Heart left ventricle (tissue), 13 donors: ENCODE data around the gene RRAGC.

Experiments used
- POLR2A ChIP-seq, 2 donors: fragments of 450-650 bp; IDR thresholded peaks; one replicate each; pipeline ENCODE4 v1.6.1; 2017; ENCODE audit warnings: antibody characterized with exemption in 2 of 2, mild to moderate bottlenecking in 2 of 2, moderate library complexity in 2 of 2
- TF ChIP-seq, protein P1 (sequence below), 12 donors: fragments of 200-600 bp; sonication (generic) in 4 of 12; IDR thresholded peaks; one replicate each; pipeline versions ENCODE4 v1.5.0 to v1.8.0; 2018 to 2022; ENCODE audit warnings: antibody characterized with exemption in 12 of 12, mild to moderate bottlenecking in 5 of 12
- donor health status: ischemic (EF 13 %, LVEDD 7.1; RV severe dilation, severe dysfunction).
- donor health status: DM: no; HTN: yes; CAD: no.
- donor health status: DM: no; HTN: no; CAD: no.
- donor health status: ischemic (EF 25% LVEDD 6.9; RV normal size, moderate dysfunction).
- donor health status: ischemic (EF 25% LVEDD 5.7; RV mildly dilated, moderate dysfunction).
- donor health status: ischemic (EF 35%, LVEDD 5.7; RV mildly dilated, moderate dysfunction).
- donor health status: nonischemic (EF 11% LVEDD 7.7; RV severe dilation, severe dysfunction).
- donor health status: DM: yes; HTN: yes; CAD: no.
- donor health status: PGD.
- donor health status: ischemic (EF 29% LVEDD 5.4; RV normal size, mild dysfunction).
- donor health status: nonischemic (EF 23%, LVEDD 6.1; RV moderate dilation, normal function).

DNA sequence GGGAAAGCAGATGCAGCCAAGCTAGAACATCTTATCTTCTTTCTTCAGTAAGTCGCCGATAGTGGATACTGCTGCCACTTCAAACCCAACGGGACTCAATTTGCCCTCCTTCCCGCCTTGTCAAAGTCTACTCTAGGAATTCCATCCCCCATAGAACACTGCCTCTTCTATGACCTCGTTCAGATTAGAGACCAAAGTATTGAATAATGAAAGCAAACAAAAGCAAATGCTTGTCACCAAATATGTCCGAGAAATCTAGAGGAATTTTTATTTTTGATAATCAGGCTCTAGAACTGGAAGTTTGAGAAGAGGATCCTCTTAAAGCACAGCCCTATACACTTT is 853 bp upstream of the RRAGC start:
- TF ChIP-seq, protein P1, sequence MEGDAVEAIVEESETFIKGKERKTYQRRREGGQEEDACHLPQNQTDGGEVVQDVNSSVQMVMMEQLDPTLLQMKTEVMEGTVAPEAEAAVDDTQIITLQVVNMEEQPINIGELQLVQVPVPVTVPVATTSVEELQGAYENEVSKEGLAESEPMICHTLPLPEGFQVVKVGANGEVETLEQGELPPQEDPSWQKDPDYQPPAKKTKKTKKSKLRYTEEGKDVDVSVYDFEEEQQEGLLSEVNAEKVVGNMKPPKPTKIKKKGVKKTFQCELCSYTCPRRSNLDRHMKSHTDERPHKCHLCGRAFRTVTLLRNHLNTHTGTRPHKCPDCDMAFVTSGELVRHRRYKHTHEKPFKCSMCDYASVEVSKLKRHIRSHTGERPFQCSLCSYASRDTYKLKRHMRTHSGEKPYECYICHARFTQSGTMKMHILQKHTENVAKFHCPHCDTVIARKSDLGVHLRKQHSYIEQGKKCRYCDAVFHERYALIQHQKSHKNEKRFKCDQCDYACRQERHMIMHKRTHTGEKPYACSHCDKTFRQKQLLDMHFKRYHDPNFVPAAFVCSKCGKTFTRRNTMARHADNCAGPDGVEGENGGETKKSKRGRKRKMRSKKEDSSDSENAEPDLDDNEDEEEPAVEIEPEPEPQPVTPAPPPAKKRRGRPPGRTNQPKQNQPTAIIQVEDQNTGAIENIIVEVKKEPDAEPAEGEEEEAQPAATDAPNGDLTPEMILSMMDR (IDR thresholded peaks at IDR 0.05) = no peak
- TF ChIP-seq POLR2A (IDR thresholded peaks at IDR 0.05) = no peak
